Activated CD8-positive, alpha-beta memory T cell treated with anti-CD3 and anti-CD28 coated beads, Interleukin-2, amount 50 U/mL, for 1 hour (primary cell): ENCODE data around the gene GCC2.
A peak's percentile ranks its signal among the peaks of the same experiment; 100 is the strongest.
"Not testable (repeated sequence)": the region's sequence is repeated elsewhere in the genome, so short reads cannot be mapped to it uniquely, and the experiment has no call there.

Experiments
- DNase-seq: peaks from one replicate; pipeline ENCODE4 v3.0.0-alpha.2; 2020; ENCODE audit errors: extremely low read depth

The GCC2 gene

GRCh38 chr2:108448678-108449409 is at the start of gene GCC2:
Gene GCC2, plus strand, starts transcription at chr2:108449206. Its CDS starts 69 bp downstream, at chr2:108449275.
- peak; percentile 92 for DNase-seq

GRCh38 chr2:108399479-108399878 is 49.5 kb upstream of the GCC2 start:
- no peak for DNase-seq

- DNase-seq: no peak
Measured at GRCh38 chr2:108401800-108402199, 47.2 kb upstream of the GCC2 start.

GRCh38 chr2:108403494-108403893 is 45.5 kb upstream of the GCC2 start:
- DNase-seq: no peak

GRCh38 chr2:108404784-108405397 is 44.1 kb upstream of the GCC2 start:
- DNase-seq: no peak

- no peak for DNase-seq
Measured at GRCh38 chr2:108407864-108408729, 40.9 kb upstream of the GCC2 start.

GRCh38 chr2:108409768-108410167 is 39.2 kb upstream of the GCC2 start:
- DNase-seq: no peak

GRCh38 chr2:108412995-108413710 is 35.9 kb upstream of the GCC2 start:
- DNase-seq: no peak

GRCh38 chr2:108413711-108414095 is 35.3 kb upstream of the GCC2 start:
- DNase-seq: no peak

GRCh38 chr2:108414256-108414876 is 34.6 kb upstream of the GCC2 start:
- no peak for DNase-seq

GRCh38 chr2:108414945-108415344 is 34.1 kb upstream of the GCC2 start:
- no peak for DNase-seq

- no peak for DNase-seq
Measured at GRCh38 chr2:108417254-108417653, 31.8 kb upstream of the GCC2 start.

- no peak for DNase-seq
Measured at GRCh38 chr2:108418416-108418815, 30.6 kb upstream of the GCC2 start.

GRCh38 chr2:108423067-108423466 is 25.9 kb upstream of the GCC2 start:
- DNase-seq: no peak

GRCh38 chr2:108423502-108424251 is 25.3 kb upstream of the GCC2 start:
- DNase-seq: no peak

- no peak for DNase-seq
Measured at GRCh38 chr2:108428286-108429009, 20.6 kb upstream of the GCC2 start.

GRCh38 chr2:108435578-108435977 is 13.4 kb upstream of the GCC2 start:
- DNase-seq: not testable (repeated sequence)

- DNase-seq: no peak
Measured at GRCh38 chr2:108436976-108437375, 12.0 kb upstream of the GCC2 start.

GRCh38 chr2:108441712-108442111 is 7.3 kb upstream of the GCC2 start:
- no peak for DNase-seq
